Endothelial cell of umbilical vein (primary cell): Measurements from ENCODE around the gene CNTRL.
A peak's percentile ranks its signal among the peaks of the same experiment; 100 is the strongest.

Experiments used
- CTCF ChIP-seq, 2 donors: IDR thresholded peaks; 1 replicate in 1 of 2; 2 replicates in 1 of 2; pipeline ENCODE4 v1.5.1; 2011; ENCODE audit warnings: low read length in 2 of 2, mild to moderate bottlenecking in 2 of 2, moderate library complexity in 2 of 2, control low read depth in 1 of 2, inconsistent platforms in 1 of 2, low read depth in 1 of 2; ENCODE audit not compliant: insufficient read depth in 1 of 2; ENCODE audit errors: extremely low read depth in 1 of 2
- EZH2 ChIP-seq: IDR thresholded peaks from 2 replicates; pipeline ENCODE4 v1.6.1; 2012; ENCODE audit warnings: borderline replicate concordance, low read depth, mild to moderate bottlenecking, moderate library complexity, low read length, inconsistent platforms; ENCODE audit not compliant: severe bottlenecking
- FOS ChIP-seq: IDR thresholded peaks from 2 replicates; pipeline ENCODE4 v1.6.1; 2011; ENCODE audit warnings: mild to moderate bottlenecking, low read length, moderate library complexity, borderline replicate concordance; ENCODE audit not compliant: insufficient read depth
- POLR2A ChIP-seq: IDR thresholded peaks from 2 replicates; pipeline ENCODE4 v1.6.1; 2012; ENCODE audit warnings: low read depth, mild to moderate bottlenecking, control low read depth, low read length
- POLR2AphosphoS5 ChIP-seq: IDR thresholded peaks from 2 replicates; pipeline ENCODE4 v1.6.1; 2012; ENCODE audit warnings: low read depth, mild to moderate bottlenecking, control low read depth, low read length, moderate library complexity; ENCODE audit not compliant: insufficient read depth

- no peak for TF ChIP-seq CTCF (IDR thresholded peaks at IDR 0.05; ENCODE audit: extremely low read depth in 1 of 2, insufficient read depth in 1 of 2, low read depth in 1 of 2, low read length in 2 of 2)
- TF ChIP-seq EZH2, result no peak
- no peak for TF ChIP-seq POLR2A
- no peak for TF ChIP-seq POLR2AphosphoS5
- peak; percentile 53 for TF ChIP-seq FOS
Measured at GRCh38 chr9:121156263-121156731, 81.5 kb downstream of the CNTRL start.
